ENCODE results near the gene CAPN12.

CAPN12 gene

DNA sequence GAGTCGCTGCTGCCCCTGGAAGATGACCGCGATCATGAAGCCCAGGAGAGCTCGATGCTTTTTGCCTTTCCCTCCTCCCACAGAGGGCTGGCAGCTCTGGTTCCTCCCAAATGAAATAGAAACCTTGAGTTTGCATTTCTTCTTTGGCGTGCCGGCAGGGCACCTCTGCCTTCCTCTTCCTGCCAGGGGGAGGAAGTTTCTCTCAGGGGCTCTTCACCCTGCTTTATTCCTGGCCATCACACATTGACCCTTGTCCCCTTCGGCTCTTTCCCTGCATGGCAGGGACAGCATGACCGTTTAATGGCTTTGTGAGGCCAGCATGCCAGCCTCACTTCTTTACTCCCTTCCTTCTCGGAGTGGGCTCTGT, 49.0 kb downstream of the CAPN12 start:
- no peak for DNase-seq

- DNase-seq = no peak
Measured at GRCh38 chr19:38693380-38694223, 50.7 kb downstream of the CAPN12 start.

GRCh38 chr19:38692458-38693379, 51.6 kb downstream of the CAPN12 start:
- DNase-seq = no peak

DNA sequence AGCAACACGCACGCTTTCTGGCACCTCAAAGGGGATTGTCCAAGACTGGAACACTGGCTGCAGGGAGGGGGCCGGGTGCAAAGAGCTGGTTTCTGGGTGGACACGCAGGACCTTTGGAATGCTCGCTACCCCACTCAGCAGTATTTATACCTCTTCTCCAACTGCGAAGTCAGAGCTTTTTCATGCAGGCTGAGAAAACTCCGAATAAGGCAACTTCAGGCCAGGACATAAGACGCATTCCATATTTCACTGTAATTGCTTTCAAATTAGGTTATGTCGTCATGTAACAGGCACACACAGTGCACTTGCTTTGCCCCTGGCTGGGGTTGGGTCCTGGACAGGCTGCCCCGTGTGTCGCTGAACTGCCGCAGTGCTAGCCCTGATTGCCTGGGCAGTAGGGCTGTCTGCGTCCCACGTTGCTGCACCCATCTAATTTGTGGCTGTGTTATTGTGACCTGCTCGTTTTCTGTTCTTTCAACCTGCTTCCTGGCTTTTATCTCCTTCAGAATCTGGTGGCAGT, 52.3 kb downstream of the CAPN12 start:
- DNase-seq = no peak

DNA sequence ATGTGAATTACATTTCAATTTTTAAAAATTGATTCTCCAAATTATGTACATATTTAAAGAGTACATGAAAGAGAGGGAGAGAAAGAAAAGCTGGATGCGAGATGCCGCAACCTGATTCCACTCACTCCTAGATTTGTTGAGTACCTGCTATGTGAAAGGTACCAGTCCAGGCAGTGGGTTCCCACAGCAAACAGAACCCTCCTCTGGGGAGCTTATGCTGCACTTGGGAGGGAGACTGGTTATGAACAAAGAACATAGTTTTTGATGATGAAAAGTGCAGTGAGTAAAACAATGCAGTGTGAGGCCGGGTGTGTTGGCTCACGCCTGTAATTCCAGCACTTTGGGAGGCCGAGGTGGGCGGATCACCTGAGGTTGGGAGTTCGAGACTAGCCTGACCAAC, 53.4 kb downstream of the CAPN12 start:
- no peak for DNase-seq

- DNase-seq = no peak
Measured at GRCh38 chr19:38690146-38690545, 54.1 kb downstream of the CAPN12 start.

GRCh38 chr19:38687837-38688378, 56.4 kb downstream of the CAPN12 start:
- no peak for DNase-seq

DNA sequence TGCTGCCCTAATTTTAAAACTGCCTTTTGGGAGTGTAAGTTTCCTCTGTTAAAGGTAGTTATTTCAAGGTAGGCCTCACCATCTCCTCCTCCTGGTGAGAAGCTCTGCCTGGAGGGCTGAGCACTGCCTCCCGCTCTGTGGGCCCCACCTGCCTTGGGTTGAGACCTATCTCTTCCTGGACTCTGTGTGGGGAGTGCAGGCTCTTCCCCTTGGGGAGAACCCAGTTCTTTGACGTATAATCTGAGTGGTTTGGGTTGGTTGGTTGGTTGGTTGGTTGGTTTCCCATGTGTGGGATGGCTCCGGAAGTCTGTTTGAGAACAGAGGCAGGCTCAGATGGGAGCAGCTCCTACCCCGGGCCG, 57.8 kb downstream of the CAPN12 start:
- no peak for DNase-seq

- no peak for DNase-seq
Measured at GRCh38 chr19:38685666-38686529, 58.4 kb downstream of the CAPN12 start.

DNA sequence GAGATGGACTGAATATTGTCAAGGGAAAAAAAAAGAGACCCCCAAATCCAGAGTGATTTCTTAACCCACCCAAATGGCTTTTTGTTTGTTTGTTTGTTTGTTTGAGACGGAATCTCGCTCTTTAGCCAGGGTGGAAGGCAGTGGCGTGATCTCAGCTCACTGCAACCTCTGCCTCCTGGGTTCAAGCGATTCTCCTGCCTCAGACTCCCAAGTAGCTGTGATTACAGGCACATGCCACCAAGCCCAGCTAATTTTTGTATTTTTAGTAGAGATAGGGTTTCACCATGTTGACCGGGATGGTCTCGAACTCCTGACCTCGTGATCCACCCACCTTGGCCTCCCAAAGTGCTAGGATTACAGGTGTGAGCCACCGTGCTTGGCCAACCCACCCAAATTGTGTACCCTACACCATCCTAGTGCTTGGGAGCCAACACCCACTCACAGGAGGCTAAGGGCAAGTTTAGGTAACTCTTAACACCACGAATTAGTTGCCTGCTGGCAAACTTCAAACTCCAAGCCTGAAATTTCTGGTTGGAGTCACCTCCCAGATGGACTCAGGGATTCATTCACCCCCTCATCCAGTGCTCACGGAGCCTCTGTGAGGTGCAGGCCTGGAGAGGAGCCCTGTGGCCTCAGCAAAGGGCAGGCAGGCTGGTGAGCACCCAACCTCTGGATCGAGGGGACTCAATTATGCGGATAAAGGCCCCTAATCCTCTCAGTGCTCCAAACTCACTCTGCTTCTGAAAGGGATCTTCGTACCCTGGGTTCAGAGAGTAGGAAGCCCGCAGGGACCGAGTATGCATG, 59.2 kb downstream of the CAPN12 start:
- no peak for DNase-seq

DNA sequence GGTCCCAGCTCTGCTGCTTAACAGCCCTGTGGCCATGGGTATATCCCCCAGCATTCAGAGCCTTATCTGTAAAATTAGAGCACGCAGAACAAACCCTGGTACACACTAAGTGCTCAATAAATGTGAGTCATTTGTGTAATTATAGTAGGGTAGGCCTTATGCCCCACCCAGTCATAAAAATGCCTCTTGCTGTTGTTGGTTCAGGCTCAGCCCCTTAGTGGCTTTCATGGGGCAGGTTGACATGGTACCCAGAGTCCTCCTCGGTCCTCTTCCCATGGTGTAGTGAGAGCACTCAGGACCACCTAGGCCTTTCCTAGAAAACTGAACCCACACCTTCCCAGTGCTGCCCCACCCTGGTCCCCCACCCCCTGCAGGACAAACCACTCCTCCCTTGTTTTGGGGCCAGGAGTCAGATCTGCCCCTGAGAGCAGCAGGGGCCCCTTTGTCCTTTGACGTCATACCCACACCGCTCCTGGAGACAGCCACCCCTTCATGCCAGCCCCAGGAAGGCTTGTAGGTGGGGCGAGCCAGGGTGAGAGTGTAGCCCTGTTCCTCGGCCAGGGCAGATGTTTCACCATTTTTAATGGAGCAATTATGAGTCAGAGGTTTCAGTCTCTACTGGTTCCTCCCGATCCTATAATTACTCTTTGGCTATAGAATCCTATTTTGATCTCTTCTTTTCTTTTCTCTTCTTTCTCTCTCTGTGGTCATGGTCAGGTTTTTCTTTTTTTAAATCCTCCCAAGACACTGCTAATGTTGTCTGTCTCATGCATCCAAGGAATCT, 60.0 kb downstream of the CAPN12 start:
- DNase-seq = no peak

DNA sequence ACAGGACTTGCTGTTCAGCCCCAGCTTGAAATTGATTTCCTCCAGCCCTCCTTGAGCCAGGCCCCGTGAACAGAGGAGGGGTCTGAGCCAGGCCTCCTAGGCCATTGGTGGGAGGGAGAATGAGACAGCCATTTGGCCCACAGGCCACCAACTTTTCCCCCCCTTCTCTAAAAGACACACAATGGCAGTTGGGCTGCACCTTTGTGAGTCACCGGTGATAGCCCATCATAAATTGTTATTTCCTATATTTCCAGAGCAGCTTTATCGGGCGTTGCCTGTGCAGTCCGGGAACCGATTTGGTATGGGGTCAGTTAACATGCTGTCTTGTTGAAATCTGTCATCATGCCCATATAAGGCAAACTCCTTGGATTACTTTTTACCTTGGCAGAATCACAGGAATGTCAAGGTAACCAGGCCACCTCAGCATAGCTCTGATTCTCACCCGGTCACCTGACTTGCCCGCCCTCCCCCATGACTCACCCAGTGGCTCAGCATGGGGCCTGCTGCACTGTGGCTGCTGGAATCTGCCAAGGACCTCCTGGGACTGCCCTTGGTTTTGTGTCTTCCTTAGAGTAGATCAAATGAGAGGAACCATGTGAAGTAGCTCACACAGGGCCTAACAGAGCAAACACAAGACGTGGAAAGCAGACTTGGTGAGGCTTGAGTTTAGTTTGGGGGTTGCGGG, 60.7 kb downstream of the CAPN12 start:
- no peak for DNase-seq

DNA sequence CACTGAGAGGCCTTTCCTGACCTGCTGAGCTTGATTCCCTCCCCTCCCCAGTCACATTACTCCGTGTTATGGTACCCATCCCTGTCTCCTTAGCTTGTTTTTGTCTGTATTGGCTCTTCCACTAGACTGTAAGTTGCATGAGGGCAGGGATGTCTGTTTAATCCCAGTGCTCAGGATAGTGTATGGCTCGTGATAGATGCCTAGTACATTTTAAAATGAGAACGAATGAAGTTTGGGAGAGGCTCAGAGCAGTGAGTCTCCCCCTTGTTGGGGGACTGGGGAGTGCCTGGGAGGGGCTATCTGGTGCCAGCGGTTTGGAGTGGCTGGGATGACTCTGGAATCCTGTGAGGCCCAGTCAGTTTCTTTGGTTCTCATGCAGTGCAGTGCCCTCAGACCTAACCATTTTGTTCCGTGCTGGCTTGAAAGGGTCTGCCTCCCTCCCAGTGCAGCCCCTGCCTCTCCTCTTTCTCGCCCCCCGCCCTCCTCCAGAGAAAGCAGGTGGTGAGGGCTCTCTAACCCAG, 61.3 kb downstream of the CAPN12 start:
- no peak for DNase-seq

- DNase-seq = no peak
Measured at GRCh38 chr19:38682195-38682867, 61.9 kb downstream of the CAPN12 start.
